COLO668 (cell line): ENCODE results near the gene CDHR4.

Experiments
- DNase-seq: peaks from one replicate; lab custom pipeline; 2025; ENCODE audit not compliant: unreplicated experiment; lab: John Stamatoyannopoulos, UW

CDHR4 gene

GRCh38 chr3:49745986-49746385 lies 53.7 kb downstream of the CDHR4 start:
- DNase-seq, result no peak
